NCI-H128 (cell line): ENCODE measurements around the gene SRSF3.
"Not testable (repeated sequence)": the region's sequence is repeated elsewhere in the genome, so short reads cannot be mapped to it uniquely, and the experiment has no call there.

ENCODE experiments used
- DNase-seq: peaks from one replicate; lab custom pipeline; 2025; ENCODE audit not compliant: unreplicated experiment; lab: John Stamatoyannopoulos, UW

Gene SRSF3

DNA sequence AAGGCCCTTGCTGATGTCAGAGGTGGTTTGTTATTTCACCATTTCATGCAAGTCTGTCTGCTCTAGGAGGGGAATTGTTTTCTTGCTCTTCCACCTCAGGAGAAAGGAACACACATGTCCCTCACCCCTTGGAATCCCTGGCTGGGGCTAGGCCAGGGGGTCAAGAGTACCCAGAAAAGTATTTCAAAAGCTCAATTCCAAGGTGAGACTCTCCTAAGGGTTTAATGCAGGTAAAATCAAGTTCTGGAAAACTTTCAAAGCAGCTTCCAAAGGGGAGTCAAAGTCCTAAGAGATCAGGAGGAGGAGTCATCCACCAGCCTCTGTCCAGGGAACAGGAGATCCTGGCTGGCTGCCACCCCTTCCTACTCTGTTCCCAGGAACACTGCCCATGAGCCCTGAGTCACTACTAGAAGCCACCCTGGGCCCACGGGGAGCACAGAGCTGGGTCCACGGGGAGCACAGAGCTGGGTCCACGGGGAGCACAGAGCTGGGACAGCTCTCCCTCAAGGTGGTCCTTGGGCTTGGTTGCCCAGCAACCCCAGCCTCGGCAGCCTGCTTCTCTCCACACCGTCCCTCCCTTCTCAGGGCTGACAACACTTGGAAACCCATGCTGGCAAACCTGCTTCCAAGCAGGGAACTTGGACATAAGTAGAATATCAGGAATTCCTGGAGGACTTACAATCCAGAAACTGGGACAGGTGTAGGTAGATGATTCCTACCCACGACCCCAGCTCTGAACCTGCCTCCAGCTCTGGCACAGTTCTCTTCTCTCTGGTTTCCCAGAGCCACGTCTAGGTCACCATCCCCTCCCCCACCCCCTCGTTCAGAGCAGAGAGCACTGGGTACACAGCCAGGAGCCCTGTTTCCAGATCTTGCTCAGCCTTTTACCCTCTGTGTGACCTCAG is 49.0 kb downstream of the SRSF3 start:
- no peak for DNase-seq

DNA sequence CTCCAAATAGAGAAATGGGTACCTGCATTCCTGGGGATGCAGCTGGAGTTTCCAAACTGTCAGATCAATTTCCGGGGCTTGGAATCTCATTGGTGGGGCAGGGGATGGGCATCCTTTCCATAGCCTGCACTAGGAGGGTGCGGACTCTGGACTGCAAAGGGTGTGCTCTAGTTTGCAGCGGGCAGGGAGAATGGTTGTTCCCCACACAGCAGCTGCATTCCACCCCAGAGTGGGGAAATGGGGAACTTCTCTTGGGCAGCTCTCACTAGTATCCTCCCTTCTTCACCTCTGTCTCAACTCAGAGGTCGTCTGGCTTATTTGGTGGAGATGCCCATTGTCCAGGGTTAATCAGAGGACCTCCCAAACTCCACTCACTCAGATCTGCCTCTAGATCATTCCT is 49.8 kb downstream of the SRSF3 start:
- DNase-seq: no peak

- no peak for DNase-seq
These were observed 54.9 kb downstream of the SRSF3 start for GRCh38 chr6:36649086-36649485.

- no peak for DNase-seq
These were observed 55.7 kb downstream of the SRSF3 start for GRCh38 chr6:36649701-36650484.

- no peak for DNase-seq
These were observed 56.8 kb downstream of the SRSF3 start for GRCh38 chr6:36650848-36651478.

- no peak for DNase-seq
These were observed 57.7 kb downstream of the SRSF3 start for GRCh38 chr6:36651659-36652379.

- DNase-seq: not testable (repeated sequence)
These were observed 60.3 kb downstream of the SRSF3 start for GRCh38 chr6:36654469-36654868.
